ENCODE results near the gene C17orf75. TPM values are rescaled to one million over a fixed set of nuclear protein-coding genes. Genes with fewer than 3 reads are reported as not detected.

C17orf75 gene
- total RNA-seq, 4 donors from 2014 or later: 9.1 to 11.6 (median 9.5) TPM

- peaks cover 0 to 33% (median 22%) of the 10 kb centered on the region in 4 donors for H3K36me3 ChIP-seq
- peak; percentile 98 for DNase-seq (ENCODE audit: extremely low spot score)
- under 1% methylated on average over 47 of the region's 47 CpGs for WGBS
- peak within 1 kb of the TSS; percentile 89 to 99 (median 96) for H3K27ac ChIP-seq (replicated peaks in 1 of 4)
- H3K27me3 ChIP-seq: no peaks in the 10 kb centered on the region
- peak within 1 kb of the TSS; percentile 63 to 94 (median 88) for H3K4me3 ChIP-seq
- H3K4me1 ChIP-seq: peaks cover 43 to 51% (median 49%) of the 10 kb centered on the region in 4 donors
- intact Hi-C loops (cut with DNase I): no loop called here
- no peaks in the 10 kb centered on the region for H3K9me3 ChIP-seq
- TF ChIP-seq EP300 (IDR thresholded peaks at IDR 0.05) (no peak), POLR2A (IDR thresholded peaks at IDR 0.05; ENCODE audit: low read depth) (peak; percentile 60), POLR2AphosphoS5 (IDR thresholded peaks at IDR 0.05) (peak; percentile 95 to 99), CTCF (IDR thresholded peaks at IDR 0.05) (no peak)
Observed at GRCh38 chr17:32349854-32350665, 8.1 kb upstream of the C17orf75 start, which contains the start of gene ZNF207. ZNF207 (plus strand) TSS chr17:32350157; CDS start chr17:32350286, 129 bp downstream.

GRCh38 chr17:32349503-32349853 lies 7.5 kb upstream of the C17orf75 start:
- WGBS: 19% methylated on average over 15 of the region's 15 CpGs
- Histone ChIP-seq H3K9me3 (no peaks in the 10 kb centered on the region), H3K27ac (replicated peaks in 1 of 4) (peak overlapping the region; percentile 89 to 99 (median 96)), H3K27me3 (no peaks in the 10 kb centered on the region), H3K36me3 (peaks cover 0 to 28% (median 16%) of the 10 kb centered on the region in 4 donors), H3K4me1 (peaks cover 37 to 45% (median 43%) of the 10 kb centered on the region in 4 donors), H3K4me3 (peak overlapping the region; percentile 63 to 94 (median 88))
- TF ChIP-seq POLR2A (IDR thresholded peaks at IDR 0.05; ENCODE audit: low read depth) (no peak), CTCF (IDR thresholded peaks at IDR 0.05) (no peak), EP300 (IDR thresholded peaks at IDR 0.05) (no peak), POLR2AphosphoS5 (IDR thresholded peaks at IDR 0.05) (no peak)
- intact Hi-C loops (cut with DNase I): no loop called here
- DNase-seq (ENCODE audit: extremely low spot score): no peak

GRCh38 chr17:32348483-32348800 lies 6.5 kb upstream of the C17orf75 start:
- Histone ChIP-seq H3K4me1 (peaks cover 27 to 36% (median 33%) of the 10 kb centered on the region in 4 donors), H3K27me3 (no peaks in the 10 kb centered on the region), H3K9me3 (no peaks in the 10 kb centered on the region), H3K36me3 (peaks cover 0 to 17% (median 8%) of the 10 kb centered on the region in 4 donors), H3K27ac (replicated peaks in 1 of 4) (no peak overlapping the region), H3K4me3 (no peak overlapping the region)
- WGBS: 87% methylated on average over 2 of the region's 2 CpGs
- intact Hi-C loops (cut with DNase I): no loop called here
- TF ChIP-seq POLR2AphosphoS5 (IDR thresholded peaks at IDR 0.05) (no peak), POLR2A (IDR thresholded peaks at IDR 0.05; ENCODE audit: low read depth) (no peak), CTCF (IDR thresholded peaks at IDR 0.05) (no peak), EP300 (IDR thresholded peaks at IDR 0.05) (no peak)
- DNase-seq (ENCODE audit: extremely low spot score): no peak

GRCh38 chr17:32345951-32346600 lies 4.1 kb upstream of the C17orf75 start:
- Histone ChIP-seq H3K4me1 (peaks cover 11 to 29% (median 27%) of the 10 kb centered on the region in 4 donors), H3K4me3 (no peak overlapping the region), H3K36me3 (no peaks in the 10 kb centered on the region), H3K9me3 (no peaks in the 10 kb centered on the region), H3K27me3 (no peaks in the 10 kb centered on the region), H3K27ac (replicated peaks in 1 of 4) (no peak overlapping the region)
- no peak for TF ChIP-seq CTCF (IDR thresholded peaks at IDR 0.05)
- no peak for TF ChIP-seq POLR2A (IDR thresholded peaks at IDR 0.05; ENCODE audit: low read depth)
- no peak for TF ChIP-seq EP300 (IDR thresholded peaks at IDR 0.05)
- no peak for TF ChIP-seq POLR2AphosphoS5 (IDR thresholded peaks at IDR 0.05)
- 89% methylated on average over 11 of the region's 11 CpGs for WGBS
- intact Hi-C loops (cut with DNase I): no loop called here
- no peak for DNase-seq (ENCODE audit: extremely low spot score)
